ENCODE measurements around the gene FBXO27.

The FBXO27 gene

GRCh38 chr19:39030854-39031367, 1.4 kb downstream of the FBXO27 start:
- TF ChIP-seq REST (IDR thresholded peaks at IDR 0.05; ENCODE audit: low read depth) (no peak), TAF1 (IDR thresholded peaks at IDR 0.05; ENCODE audit: low read depth) (peak; percentile 76), RAD21 (IDR thresholded peaks at IDR 0.05; ENCODE audit: low read depth) (no peak), NFIC (IDR thresholded peaks at IDR 0.05) (no peak), TEAD4 (IDR thresholded peaks at IDR 0.05) (no peak), USF1 (IDR thresholded peaks at IDR 0.05) (no peak), EGR1 (IDR thresholded peaks at IDR 0.05) (no peak), MAX (IDR thresholded peaks at IDR 0.05) (no peak; the same call in 1 of the 2 replicates), CEBPB (IDR thresholded peaks at IDR 0.05) (peak; percentile 57; the same call in 1 of the 2 replicates)

GRCh38 chr19:39024875-39025641, 7.3 kb downstream of the FBXO27 start:
- TF ChIP-seq TCF12 (IDR thresholded peaks at IDR 0.05; ENCODE audit: low read depth) (no peak), TAF1 (IDR thresholded peaks at IDR 0.05; ENCODE audit: low read depth) (no peak), NFIC (IDR thresholded peaks at IDR 0.05) (no peak), CEBPB (IDR thresholded peaks at IDR 0.05) (no peak), YY1 (IDR thresholded peaks at IDR 0.05; ENCODE audit: low read depth) (no peak), EP300 (IDR thresholded peaks at IDR 0.05; ENCODE audit: borderline replicate concordance) (no peak), USF1 (IDR thresholded peaks at IDR 0.05) (no peak), RAD21 (IDR thresholded peaks at IDR 0.05; ENCODE audit: low read depth) (no peak), EGR1 (IDR thresholded peaks at IDR 0.05) (no peak), TEAD4 (IDR thresholded peaks at IDR 0.05) (no peak), FOXM1 (IDR thresholded peaks at IDR 0.05; ENCODE audit: borderline replicate concordance, low read depth) (no peak), MAX (IDR thresholded peaks at IDR 0.05) (no peak), REST (IDR thresholded peaks at IDR 0.05; ENCODE audit: low read depth) (no peak), CREB1 (IDR thresholded peaks at IDR 0.05; ENCODE audit: low read depth) (no peak), ZBTB7A (IDR thresholded peaks at IDR 0.05; ENCODE audit: low read depth) (no peak)

- no peak for TF ChIP-seq YY1 (IDR thresholded peaks at IDR 0.05; ENCODE audit: low read depth)
- no peak for TF ChIP-seq USF1 (IDR thresholded peaks at IDR 0.05)
- no peak for TF ChIP-seq RAD21 (IDR thresholded peaks at IDR 0.05; ENCODE audit: low read depth)
- TF ChIP-seq CREB1 (IDR thresholded peaks at IDR 0.05; ENCODE audit: low read depth) = no peak
- no peak for TF ChIP-seq EGR1 (IDR thresholded peaks at IDR 0.05)
- no peak for TF ChIP-seq MAX (IDR thresholded peaks at IDR 0.05)
- TF ChIP-seq TEAD4 (IDR thresholded peaks at IDR 0.05) = no peak
- no peak for TF ChIP-seq TCF12 (IDR thresholded peaks at IDR 0.05; ENCODE audit: low read depth)
These were observed 11.3 kb downstream of the FBXO27 start for GRCh38 chr19:39021063-39021462.

- no peak for TF ChIP-seq REST (IDR thresholded peaks at IDR 0.05; ENCODE audit: low read depth)
- TF ChIP-seq EP300 (IDR thresholded peaks at IDR 0.05; ENCODE audit: borderline replicate concordance) = no peak
- no peak for TF ChIP-seq ZBTB7A (IDR thresholded peaks at IDR 0.05; ENCODE audit: low read depth)
- TF ChIP-seq RAD21 (IDR thresholded peaks at IDR 0.05; ENCODE audit: low read depth) = no peak
These were observed 14.7 kb downstream of the FBXO27 start for GRCh38 chr19:39017646-39018045.

All from Ishikawa (cell line).